HG03103 (cell line): ENCODE results near the gene HDAC4.

Experiments used
- ATAC-seq: cut with Tn5 transposase; IDR thresholded peaks from one replicate; pipeline ENCODE4 v1.9.1; 2021; ENCODE audit warnings: low read depth; ENCODE audit not compliant: unreplicated experiment

Gene HDAC4

DNA sequence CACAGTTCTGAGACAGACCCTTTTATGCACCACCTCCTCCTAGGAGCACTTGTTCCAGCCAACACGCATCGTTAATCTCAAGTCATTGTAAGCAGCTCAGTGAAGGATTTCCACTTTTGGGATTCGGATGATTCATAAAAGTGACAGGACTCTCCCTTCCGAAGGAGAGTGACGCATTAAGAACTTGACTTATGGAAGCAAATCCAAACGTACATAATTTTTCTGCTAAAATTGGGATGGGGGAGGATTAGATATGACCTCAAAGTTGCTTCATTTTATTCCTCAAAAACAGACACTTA is 387.2 kb downstream of the HDAC4 start:
- ATAC-seq, result no peak

DNA sequence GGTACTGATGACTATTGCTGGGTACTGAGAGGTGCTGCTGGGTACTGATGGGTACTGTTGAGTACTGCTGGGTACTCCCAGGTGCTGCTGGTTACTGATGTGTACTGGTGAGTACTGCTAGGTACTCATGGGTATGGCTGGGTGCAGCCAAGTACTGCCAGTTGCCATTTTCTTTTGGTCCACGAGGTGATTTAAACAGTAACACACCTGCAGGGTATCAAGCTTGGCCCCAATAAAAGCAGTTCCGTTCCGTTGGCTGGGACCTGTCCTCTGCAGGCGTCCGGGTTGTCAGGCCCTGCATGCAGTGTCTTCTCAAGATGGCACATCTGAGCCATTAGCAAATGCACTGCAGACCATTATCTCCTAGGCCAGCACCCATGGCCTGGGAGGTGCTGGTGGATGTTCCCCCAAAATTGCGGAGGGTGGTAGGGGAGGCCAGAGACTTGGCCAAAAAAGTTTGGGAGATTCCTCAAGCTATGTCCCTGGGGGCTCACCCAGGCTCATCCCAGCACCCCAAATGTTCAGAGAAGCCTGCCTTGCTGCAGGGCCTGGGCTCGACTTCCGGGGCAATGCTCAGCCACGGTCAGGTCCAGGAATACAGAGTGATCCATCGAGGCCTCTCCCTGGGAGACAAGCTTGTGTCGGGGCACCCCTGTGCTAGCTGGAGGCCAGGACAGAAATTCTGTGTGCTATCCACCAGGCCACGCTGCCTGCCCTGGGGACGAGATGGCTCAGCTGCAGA is 387.7 kb downstream of the HDAC4 start:
- no peak for ATAC-seq

DNA sequence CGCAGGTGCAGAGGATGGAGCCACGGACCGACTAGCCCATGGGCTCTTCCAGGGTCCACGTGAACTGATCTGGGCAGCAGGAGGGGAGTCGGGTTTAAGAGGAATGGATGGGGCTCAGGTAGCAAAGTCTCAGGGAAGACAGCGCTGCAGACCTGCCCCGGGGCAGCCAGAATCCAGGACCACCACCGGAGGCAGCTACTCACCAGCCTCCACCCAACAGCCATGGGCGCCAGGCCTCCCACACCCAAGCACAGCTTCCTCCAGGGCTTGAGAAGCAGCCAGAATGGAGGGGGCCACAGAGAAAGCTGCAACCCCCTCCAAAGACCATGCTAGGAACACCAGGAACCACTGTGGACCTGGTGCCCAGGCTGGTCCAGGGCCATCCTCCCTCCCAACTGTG is 388.6 kb downstream of the HDAC4 start:
- no peak for ATAC-seq

DNA sequence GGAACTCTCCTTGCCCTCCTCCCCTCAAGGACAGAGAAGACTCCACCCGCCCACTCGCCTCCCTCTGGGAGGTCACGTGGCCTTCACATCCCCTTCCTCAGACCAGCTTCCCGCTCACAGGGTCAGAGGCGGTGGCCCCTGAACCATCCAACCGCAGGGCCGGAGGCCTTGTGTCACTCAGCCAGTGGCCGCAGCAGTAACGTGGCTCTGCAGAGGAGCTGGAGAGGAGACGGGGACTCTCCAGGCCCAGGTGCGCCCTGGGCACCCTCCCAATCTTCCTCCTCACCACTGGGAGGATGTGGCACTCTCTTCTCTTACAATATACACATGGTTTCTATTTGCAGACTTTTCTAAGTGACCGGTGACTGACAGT is 391.2 kb downstream of the HDAC4 start:
- no peak for ATAC-seq

DNA sequence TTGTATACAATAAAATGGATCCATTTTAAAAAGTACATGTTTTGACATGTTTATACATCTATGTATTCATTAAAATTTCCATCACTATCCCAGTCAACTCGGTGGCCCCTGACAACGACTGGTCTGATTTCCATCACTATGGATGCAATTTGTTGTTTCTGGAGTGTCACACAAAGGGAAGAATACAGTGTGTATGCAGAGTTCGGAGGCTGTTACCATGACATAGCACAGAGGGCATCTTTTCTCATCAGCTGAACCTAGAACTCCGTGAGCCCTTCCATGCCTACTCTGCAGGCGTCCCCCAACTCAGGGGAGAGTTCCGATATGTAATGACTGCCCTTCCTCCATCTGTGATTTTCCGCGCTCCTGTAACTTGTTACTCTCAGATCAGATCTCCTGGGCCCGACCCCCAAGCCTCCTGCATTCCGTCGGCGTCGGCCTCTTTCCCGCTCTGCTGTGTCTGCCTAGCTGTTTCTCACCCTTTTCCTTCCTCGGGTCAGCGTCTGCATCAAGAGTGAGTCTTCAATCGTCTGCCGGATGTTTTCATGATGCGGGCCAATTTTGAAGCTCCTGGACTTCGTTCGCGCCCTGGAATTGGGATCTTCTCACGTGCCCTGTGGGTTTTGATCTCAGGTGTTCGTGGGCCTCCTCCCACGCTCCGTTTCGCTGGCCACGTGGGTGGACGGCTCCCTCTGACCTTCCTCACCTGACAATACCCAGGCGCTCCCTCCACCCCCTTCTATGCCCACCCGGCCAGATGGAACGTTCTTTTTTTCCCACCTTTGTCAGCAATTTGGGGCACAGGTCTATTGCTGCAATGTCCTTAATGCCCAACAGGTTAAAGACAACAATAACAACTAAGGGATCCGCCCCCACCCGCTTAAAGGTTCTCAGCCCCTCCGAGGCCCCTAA is 391.9 kb downstream of the HDAC4 start:
- ATAC-seq, result no peak

DNA sequence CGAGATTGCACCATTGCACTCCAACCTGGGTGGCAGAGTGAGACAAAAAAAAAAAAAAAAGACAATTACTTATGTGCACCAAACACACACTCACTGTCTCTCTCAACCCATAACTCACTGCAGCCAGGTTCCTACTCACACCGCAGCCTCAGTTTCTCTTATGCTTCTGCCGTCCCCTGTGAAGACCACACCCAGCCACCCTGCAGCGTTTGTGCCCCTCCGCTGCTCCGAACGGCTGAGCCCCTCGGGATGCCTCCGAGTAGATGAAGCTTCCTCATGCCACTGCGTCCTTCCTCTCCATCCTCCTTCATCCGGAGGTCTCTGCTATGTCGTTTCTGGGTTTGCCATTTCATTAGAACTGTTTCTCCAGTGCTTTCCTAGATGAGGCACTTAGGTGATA is 392.8 kb downstream of the HDAC4 start:
- ATAC-seq, result no peak

- no peak for ATAC-seq
These were observed 394.1 kb downstream of the HDAC4 start for GRCh38 chr2:239006622-239007285.

- no peak for ATAC-seq
These were observed 395.2 kb downstream of the HDAC4 start for GRCh38 chr2:239005586-239005985.

GRCh38 chr2:239004274-239005015 is 396.4 kb downstream of the HDAC4 start:
- ATAC-seq, result no peak

DNA sequence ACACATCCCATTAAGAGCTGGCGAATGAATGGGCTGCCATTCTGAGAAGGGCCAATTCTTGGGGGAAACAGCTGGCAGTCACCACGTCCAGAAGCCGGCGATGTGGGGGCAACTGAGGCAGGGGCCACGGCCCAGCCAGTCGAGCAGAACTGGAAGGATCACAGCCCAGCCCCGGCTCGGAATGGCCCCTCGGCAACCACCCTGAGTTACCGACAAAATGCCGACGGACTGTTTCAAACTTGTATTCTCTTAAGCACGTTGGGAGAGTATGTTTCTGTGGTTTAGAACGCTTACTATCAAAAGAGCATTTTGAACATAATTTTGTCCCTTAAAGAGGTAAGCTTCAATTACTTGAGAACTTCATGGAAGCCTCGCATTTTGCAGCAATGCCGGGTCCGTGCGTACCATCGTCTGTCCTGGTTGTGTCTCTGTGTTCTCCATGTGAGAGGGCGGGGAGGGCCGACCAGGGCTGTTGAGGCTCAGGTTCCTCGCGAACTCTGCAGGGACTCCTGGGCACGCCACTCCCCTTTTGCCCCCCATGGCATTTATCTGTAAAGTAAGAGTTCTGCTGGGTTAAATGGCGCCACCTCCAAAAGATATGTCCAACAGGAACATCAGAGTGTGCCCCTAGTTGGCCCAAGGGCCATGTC is 397.1 kb downstream of the HDAC4 start:
- ATAC-seq, result no peak

DNA sequence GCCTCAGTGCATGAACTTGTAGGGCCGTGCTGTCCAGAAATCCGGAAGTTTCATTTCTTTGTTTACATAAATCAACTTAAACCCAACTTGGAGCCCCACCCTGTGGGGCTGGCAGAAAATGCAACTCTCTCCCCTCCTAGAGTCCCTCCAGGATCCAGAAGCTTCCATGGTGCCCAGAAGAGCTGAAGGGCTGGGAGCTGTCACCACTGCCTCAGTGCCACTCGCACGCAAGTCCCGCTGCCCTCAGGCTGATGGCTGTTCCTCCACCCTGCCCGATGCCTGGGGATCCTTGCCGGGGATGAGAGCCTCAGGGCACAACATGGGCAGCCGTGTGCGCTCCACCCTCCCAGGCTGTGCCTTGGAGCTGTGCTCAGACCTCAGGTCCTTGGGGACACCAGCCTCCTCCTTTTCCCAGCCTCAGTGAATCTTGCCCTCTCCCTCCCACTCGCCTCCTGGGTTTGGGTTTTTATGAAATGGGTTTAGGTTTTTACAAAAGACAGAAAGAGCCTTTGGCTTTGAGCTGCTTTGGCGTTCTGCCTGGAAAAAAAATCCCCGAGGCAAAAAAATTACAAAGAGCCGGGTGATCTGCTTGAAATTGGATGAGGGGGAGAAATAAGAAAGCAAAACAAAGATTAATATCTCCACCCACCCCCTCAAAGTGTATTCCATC is 397.7 kb downstream of the HDAC4 start:
- no peak for ATAC-seq

- no peak for ATAC-seq
These were observed 398.2 kb downstream of the HDAC4 start for GRCh38 chr2:239002591-239002953.

DNA sequence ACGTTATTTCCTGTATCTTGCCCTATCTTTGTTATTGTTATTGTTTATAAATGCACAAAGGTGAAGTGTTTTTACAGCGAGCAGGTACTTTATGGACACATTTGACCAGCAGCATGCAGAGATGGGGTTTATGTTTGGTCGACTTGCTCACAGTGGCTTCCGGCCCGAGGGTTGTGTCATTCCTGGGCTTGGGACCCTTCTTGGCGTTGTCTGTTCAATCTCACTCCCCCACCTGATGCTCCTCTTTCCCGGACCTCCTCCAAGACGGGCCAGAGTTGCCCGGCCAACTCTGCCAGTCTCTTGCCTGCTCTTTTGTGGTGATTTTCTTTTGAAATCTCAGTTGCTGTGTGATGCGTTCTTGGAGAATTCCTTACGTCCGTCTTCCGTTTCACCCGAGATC is 399.0 kb downstream of the HDAC4 start:
- no peak for ATAC-seq

DNA sequence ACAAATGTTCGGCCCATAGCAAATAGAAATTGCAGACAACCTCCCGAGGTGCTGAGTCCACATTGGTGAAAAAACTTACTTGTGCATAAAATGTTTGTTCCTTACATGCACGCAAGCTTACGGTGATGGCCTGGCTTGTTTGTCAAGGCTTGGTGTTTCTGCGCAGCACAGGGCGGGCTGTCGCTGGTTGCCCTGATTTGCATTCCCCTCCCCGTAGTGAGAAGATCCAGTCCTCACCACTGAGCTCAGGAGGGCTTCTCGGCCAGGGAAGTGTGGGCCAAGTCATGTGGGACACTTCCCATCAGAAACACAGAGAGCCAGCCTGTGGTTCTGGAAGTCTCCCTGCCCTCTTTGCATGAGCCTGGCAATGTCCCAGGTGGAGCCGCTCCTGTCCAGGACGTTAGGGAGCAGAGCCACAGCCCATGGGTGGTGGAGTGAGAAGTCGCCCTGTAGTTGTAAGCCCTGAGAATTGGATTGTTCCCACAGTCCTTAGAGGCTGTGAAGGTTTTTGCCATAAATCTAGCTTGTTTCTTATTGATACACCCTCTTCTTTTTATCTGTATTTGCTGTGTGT is 400.2 kb downstream of the HDAC4 start:
- ATAC-seq, result no peak

GRCh38 chr2:239000089-239000488 is 400.7 kb downstream of the HDAC4 start:
- ATAC-seq, result no peak

GRCh38 chr2:238999291-238999741 is 401.5 kb downstream of the HDAC4 start:
- ATAC-seq, result no peak

GRCh38 chr2:238998801-238999200 is 402.0 kb downstream of the HDAC4 start:
- ATAC-seq, result no peak
